AG09309 (cell line): ENCODE measurements around the gene SGCA.

Experiments
- DNase-seq: peaks from one replicate; pipeline ENCODE4 v3.0.0-alpha.2; 2010; ENCODE audit warnings: low read depth
- H3K4me3 ChIP-seq: 2 replicates; pipeline ENCODE4 v1.5.1; 2011; ENCODE audit warnings: mild to moderate bottlenecking, low read depth, low read length, moderate library complexity; ENCODE audit not compliant: control insufficient read depth
- TF ChIP-seq, protein P1 (sequence below): IDR thresholded peaks from 2 replicates; pipeline ENCODE4 v1.5.1; 2011; ENCODE audit warnings: mild to moderate bottlenecking, low read depth, low read length, inconsistent platforms; ENCODE audit not compliant: insufficient read depth, control insufficient read depth; ENCODE audit errors: missing control alignments

The SGCA gene

DNA sequence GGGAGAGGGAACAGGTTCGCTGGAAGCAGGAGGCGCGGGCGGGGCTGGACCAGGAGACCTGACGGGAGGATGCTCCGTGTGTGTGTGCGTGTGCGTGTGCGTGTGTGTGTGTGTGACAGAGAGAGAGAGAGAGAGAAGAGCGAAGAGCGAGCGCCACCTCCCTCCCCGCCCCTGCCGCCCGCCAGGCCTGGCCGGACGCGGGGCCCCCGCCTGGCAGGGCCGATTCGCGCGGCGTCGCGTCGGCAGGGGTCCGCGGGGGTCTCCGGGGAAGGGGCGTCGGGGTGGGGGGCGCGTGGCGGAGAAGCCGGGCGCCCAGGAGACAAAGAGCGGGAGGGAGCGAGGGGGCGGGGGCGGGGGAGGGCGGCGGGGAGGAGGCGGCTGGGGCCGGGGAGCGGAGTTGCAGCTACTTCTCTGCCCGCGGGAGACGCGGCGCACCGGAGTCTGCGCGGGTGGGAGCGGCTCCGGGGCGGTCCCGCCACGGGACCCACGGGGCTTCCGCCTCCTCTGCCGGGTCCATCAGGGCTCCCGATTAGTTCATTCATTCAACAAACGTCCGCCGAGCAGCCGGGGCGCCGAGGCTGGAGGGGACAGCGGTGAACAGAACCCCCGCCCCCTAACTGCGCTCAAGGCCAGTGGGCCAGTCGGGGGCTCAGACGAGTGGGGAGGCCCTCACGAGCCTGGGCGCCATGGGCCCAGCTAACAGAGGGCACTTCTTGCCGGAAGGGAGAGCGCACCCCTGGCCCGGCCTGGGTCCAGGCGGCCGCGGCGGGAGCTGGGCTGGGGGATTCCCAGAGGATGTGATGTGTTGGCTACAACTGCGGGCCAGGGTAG is 35.9 kb upstream of the SGCA start, which contains the start of gene SAMD14:
TSS of gene SAMD14 (minus strand) at position 433 of the 831 bp plus-strand sequence. CDS start 5,201 bp downstream, outside the sequence.
- peak within 1 kb of the TSS; percentile 57 for H3K4me3 ChIP-seq
- TF ChIP-seq, protein P1, sequence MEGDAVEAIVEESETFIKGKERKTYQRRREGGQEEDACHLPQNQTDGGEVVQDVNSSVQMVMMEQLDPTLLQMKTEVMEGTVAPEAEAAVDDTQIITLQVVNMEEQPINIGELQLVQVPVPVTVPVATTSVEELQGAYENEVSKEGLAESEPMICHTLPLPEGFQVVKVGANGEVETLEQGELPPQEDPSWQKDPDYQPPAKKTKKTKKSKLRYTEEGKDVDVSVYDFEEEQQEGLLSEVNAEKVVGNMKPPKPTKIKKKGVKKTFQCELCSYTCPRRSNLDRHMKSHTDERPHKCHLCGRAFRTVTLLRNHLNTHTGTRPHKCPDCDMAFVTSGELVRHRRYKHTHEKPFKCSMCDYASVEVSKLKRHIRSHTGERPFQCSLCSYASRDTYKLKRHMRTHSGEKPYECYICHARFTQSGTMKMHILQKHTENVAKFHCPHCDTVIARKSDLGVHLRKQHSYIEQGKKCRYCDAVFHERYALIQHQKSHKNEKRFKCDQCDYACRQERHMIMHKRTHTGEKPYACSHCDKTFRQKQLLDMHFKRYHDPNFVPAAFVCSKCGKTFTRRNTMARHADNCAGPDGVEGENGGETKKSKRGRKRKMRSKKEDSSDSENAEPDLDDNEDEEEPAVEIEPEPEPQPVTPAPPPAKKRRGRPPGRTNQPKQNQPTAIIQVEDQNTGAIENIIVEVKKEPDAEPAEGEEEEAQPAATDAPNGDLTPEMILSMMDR = no peak
- no peak for DNase-seq

DNA sequence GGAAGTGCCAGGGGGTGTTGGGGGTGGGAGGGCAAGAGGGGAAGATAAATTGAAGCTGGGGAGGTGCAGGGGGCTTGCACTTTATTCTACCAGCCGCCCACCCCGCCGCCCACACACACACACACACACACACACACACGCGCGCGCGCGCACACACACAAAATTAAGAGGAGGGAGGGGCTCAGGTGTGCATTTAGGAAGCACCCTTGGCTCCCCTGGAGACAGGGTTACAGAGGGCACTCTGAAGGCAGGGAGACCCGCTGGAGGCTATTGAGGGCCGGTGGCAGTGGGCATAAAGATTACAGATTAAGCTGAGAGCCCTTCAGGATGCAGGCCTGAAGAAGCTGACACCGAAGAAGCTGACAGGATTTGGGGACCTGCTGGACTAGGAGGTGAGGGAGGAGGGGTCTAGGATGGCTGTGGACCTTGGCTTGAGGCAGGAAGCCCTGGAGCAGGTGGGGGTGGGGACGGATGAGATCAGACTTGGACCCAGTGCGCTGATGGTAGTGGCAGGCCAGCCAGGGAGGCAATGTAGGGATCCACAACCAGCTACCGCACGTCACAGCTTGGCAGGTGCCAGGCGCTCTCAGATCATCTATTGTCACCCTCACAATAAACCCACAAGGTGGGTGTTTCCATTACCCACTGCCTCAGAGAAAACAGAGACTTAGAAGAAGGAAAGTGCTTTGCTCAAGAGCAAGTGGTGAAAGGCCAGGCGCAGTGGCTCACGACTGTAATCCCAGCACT is 35.1 kb upstream of the SGCA start:
- no peak for DNase-seq
- TF ChIP-seq, protein P1 = no peak
- peak overlapping the region; percentile 57 for H3K4me3 ChIP-seq

DNA sequence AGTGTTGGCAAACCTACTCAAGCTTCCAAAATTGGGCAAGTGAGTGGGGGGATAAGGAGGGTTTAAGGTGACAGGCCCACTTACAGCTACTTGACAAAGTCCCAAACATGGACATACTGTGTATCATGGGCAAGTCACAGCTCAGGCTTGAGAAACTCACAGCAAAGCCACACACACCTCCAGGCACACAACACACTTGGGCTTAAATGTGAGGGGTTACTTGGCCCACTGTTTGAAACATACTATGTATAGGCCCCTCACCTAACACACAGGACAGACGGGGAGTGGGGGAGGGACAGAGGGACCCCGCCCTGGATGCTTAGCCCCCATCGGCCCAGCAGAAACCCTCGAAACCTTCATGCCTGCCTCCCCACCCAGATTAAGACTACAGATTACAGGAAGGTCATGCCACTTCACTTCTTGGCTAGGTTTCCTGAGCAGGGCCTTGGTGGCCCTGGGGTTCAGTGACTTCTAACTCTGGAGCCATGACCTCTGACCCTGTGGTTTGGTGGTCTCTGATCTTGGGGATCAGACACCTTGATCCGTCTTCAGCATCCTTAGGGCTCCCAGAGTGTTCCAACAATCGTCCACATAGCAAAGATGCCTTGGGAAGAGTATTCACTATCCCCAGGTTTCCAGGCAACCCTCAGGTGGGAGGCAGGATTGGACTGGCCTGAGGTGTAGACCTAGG is 33.6 kb upstream of the SGCA start:
- no peak for DNase-seq
- no peak overlapping the region for H3K4me3 ChIP-seq
- TF ChIP-seq, protein P1 = no peak

DNA sequence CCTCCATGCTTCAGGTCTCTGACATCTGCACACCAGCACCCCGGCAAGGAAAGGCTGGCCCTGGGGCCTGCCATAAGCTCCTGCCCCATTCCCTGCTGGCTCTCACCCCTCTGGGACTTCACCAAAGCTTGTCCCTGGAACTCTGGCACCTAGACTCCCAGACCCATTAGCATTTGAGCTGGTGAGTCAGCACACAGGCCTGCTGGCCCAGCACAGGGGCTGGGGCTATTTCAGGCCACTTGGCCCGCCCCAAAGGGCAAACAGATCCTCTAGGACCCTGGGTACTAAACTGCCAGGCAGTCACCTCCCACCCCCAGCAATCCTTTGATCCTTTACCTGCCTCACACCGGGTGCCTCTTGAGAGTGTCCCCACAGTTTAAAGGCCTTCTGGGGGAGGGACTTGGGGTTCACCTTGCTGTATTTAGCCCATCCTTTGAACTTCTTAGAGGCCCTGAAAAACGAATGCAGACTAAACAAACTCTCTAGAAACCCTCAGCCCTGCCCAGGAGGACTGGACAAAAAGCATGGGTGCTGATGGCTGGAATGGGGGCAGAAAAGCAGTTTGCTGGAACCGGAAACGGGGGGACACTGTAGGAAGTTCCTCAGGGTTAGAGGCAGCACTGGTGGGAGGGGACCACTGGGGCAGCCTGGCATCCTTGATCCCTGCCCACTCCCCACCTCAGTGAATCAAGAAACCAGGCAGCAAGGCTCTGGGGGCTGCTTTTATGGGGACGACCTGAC is 32.6 kb upstream of the SGCA start:
- H3K4me3 ChIP-seq = no peak overlapping the region
- DNase-seq = no peak
- TF ChIP-seq, protein P1 = no peak

DNA sequence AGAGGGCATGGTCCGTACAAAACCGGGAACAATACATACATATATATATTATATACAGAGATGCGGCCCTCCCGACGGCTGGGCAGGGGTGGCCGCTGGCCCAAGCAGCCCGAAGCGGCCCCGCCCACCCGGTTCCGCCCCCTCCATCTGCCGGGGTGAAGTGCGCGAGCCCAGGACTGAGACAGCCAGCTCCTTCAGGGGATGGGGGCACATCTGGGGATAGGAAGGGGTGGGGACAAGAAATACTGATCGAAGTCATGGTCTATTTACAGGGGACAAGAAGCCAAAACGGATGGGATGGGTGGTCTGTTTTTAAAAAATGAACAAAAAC is 32.1 kb upstream of the SGCA start:
- no peak for DNase-seq
- no peak overlapping the region for H3K4me3 ChIP-seq
- TF ChIP-seq, protein P1 = no peak
